Liver (tissue), 9 donors: ENCODE results near the gene NBEAL2. TPM values are rescaled to one million over a fixed set of nuclear protein-coding genes. Genes with fewer than 3 reads are reported as not detected.

ENCODE experiments used
- DNase-seq: peaks from one replicate; pipeline ENCODE4 v3.0.0-alpha.2; 2017; ENCODE audit warnings: low spot score
- H3K27ac ChIP-seq, 2 donors: one replicate each; pipeline ENCODE4 v1.7.0; 2013; ENCODE audit warnings: inconsistent platforms in 2 of 2, low read length in 2 of 2, control low read depth in 1 of 2, low read depth in 1 of 2, mild to moderate bottlenecking in 1 of 2
- H3K27me3 ChIP-seq, 4 donors: one replicate each; pipeline versions ENCODE4 v1.6.1 to v1.7.0; 2013; ENCODE audit warnings: low read length in 3 of 4, inconsistent platforms in 1 of 4, mild to moderate bottlenecking in 1 of 4, moderate library complexity in 1 of 4; ENCODE audit not compliant: control insufficient read depth in 4 of 4, insufficient read depth in 4 of 4
- H3K36me3 ChIP-seq, 4 donors: one replicate each; pipeline versions ENCODE4 v1.6.1 to v1.7.0; 2013; ENCODE audit warnings: low read length in 3 of 4, mild to moderate bottlenecking in 3 of 4, low read depth in 1 of 4, moderate library complexity in 1 of 4; ENCODE audit not compliant: control insufficient read depth in 4 of 4, insufficient read depth in 3 of 4
- H3K4me1 ChIP-seq, 4 donors: one replicate each; pipeline versions ENCODE4 v1.6.1 to v1.7.0; 2013; ENCODE audit warnings: low read length in 3 of 4, mild to moderate bottlenecking in 3 of 4, moderate library complexity in 1 of 4; ENCODE audit not compliant: control insufficient read depth in 4 of 4, insufficient read depth in 4 of 4
- H3K4me3 ChIP-seq, 3 donors: one replicate each; pipeline versions ENCODE4 v1.6.1 to v1.7.0; 2013; ENCODE audit warnings: low read length in 3 of 3, control low read depth in 1 of 3, low read depth in 1 of 3, mild to moderate bottlenecking in 1 of 3
- H3K9ac ChIP-seq, 2 donors: one replicate each; pipeline ENCODE4 v1.7.0; 2013; ENCODE audit warnings: low read length in 2 of 2, mild to moderate bottlenecking in 2 of 2, moderate library complexity in 2 of 2, control low read depth in 1 of 2, low read depth in 1 of 2
- H3K9me3 ChIP-seq, 4 donors: one replicate each; pipeline versions ENCODE4 v1.6.1 to v1.7.0; 2013; ENCODE audit warnings: low read length in 3 of 4; ENCODE audit not compliant: control insufficient read depth in 4 of 4
- EGR1 ChIP-seq, 2 donors: IDR thresholded peaks; 2 replicates each; pipeline ENCODE4 v1.6.1; 2016 to 2018; ENCODE audit warnings: antibody characterized with exemption in 2 of 2, low read depth in 2 of 2
- FOXA1 ChIP-seq: IDR thresholded peaks from 2 replicates; pipeline ENCODE4 v1.6.1; 2016; ENCODE audit warnings: antibody characterized with exemption
- FOXA2 ChIP-seq: IDR thresholded peaks from 2 replicates; pipeline ENCODE4 v1.6.1; 2016; ENCODE audit warnings: antibody characterized with exemption
- GABPA ChIP-seq, 2 donors: IDR thresholded peaks in 1 of 2; conservative IDR thresholded peaks in 1 of 2; 2 replicates each; pipeline ENCODE4 v1.6.1; 2016; ENCODE audit warnings: antibody characterized with exemption in 2 of 2, mild to moderate bottlenecking in 1 of 2, moderate library complexity in 1 of 2
- HNF4G ChIP-seq: IDR thresholded peaks from 2 replicates; pipeline ENCODE4 v1.6.1; 2016; ENCODE audit warnings: antibody characterized with exemption
- JUND ChIP-seq, 2 donors: IDR thresholded peaks; 2 replicates each; pipeline ENCODE4 v1.6.1; 2016; ENCODE audit warnings: antibody characterized with exemption in 2 of 2
- NR2F2 ChIP-seq: IDR thresholded peaks from 2 replicates; pipeline ENCODE4 v1.6.1; 2016; ENCODE audit warnings: antibody characterized with exemption
- RAD21 ChIP-seq, 2 donors: IDR thresholded peaks; 2 replicates each; pipeline ENCODE4 v1.6.1; 2016; ENCODE audit warnings: antibody characterized with exemption in 2 of 2, mild to moderate bottlenecking in 2 of 2
- RXRA ChIP-seq, 2 donors: IDR thresholded peaks; 2 replicates each; pipeline ENCODE4 v1.6.1; 2017 to 2018; ENCODE audit warnings: antibody characterized with exemption in 2 of 2, mild to moderate bottlenecking in 1 of 2
- SP1 ChIP-seq: IDR thresholded peaks from 2 replicates; pipeline ENCODE4 v1.6.1; 2018; ENCODE audit warnings: antibody characterized with exemption, mild to moderate bottlenecking
- TAF1 ChIP-seq: conservative IDR thresholded peaks from 2 replicates; pipeline ENCODE4 v1.6.1; 2016; ENCODE audit warnings: antibody characterized with exemption, mild to moderate bottlenecking
- YY1 ChIP-seq: IDR thresholded peaks from 2 replicates; pipeline ENCODE4 v1.6.1; 2016; ENCODE audit warnings: antibody characterized with exemption, mild to moderate bottlenecking
- WGBS: extraction: QIAGEN DNeasy Blood & Tissue Kit; methylation state at CpG from one replicate; pipeline ENCODE4 v1.1.7; 2013; 5-methylcytosine and 5-hydroxymethylcytosine counted together
- polyA plus RNA-seq, 2 donors: library from polyadenylated mRNA; stranded (reverse) in 1 of 2; unstranded in 1 of 2; fragments of 200-250 nt in 1 of 2; fragments of >200 nt in 1 of 2; fragmentation: Nextera tagmentation in 1 of 2; extraction: Ambion mirVana in 1 of 2; gene quantifications; one replicate each; pipeline versions ENCODE4 v1.2.1 to v1.2.3, GENCODE V29; 2013 to 2015
- total RNA-seq, 2 donors: library from RNA; depleted of rRNA; stranded (reverse); fragments of >200 nt; gene quantifications; one replicate each; pipeline ENCODE4 v1.2.3, GENCODE V29; 2014
- TF ChIP-seq, protein P1 (sequence below): IDR thresholded peaks from 2 replicates; pipeline ENCODE4 v1.6.1; 2016; ENCODE audit warnings: antibody characterized with exemption
- TF ChIP-seq, protein P2 (sequence below): IDR thresholded peaks from 2 replicates; pipeline ENCODE4 v1.6.1; 2016; ENCODE audit warnings: antibody characterized with exemption
- TF ChIP-seq, protein P3 (sequence below): IDR thresholded peaks from 2 replicates; pipeline ENCODE4 v1.6.1; 2016; ENCODE audit warnings: antibody characterized with exemption, mild to moderate bottlenecking
- TF ChIP-seq, protein P4 (sequence below): IDR thresholded peaks from 2 replicates; pipeline ENCODE4 v1.6.1; 2016; ENCODE audit warnings: antibody characterized with exemption
- donor health status: healthy.
- donor health status: healthy.
- donor health status: healthy.
- donor health status: healthy.
- donor health status: healthy.

NBEAL2 gene
- total and polyA plus RNA-seq, 4 donors, result 2.0 to 20.7 (median 7.6) TPM

DNA sequence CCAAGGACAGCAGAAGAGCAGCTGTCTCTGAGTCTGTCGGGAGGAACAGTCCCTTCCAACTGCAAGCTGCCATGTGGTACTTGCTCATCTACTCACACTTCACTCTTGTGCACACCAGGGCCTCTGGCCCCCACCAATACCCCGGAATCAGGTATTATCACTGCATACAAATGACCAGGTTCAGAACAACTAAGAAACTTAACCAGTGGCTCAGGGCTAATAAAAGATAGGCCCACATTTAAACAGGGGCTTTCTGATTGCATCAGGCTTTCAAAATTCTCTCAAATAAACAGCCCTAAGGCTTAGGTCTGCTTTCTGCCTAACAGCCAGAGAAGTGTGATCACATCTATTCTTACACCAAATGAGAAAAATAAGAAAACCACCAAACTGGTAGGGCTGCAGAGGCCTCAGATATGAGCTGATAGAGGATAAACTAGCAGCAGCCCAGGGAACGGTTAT, 23.6 kb upstream of the NBEAL2 start:
- no peak for TF ChIP-seq TAF1
- no peak for TF ChIP-seq FOXA1
- no peak for TF ChIP-seq EGR1 (IDR thresholded peaks at IDR 0.05; ENCODE audit: low read depth in 2 of 2)
- TF ChIP-seq, protein P1, sequence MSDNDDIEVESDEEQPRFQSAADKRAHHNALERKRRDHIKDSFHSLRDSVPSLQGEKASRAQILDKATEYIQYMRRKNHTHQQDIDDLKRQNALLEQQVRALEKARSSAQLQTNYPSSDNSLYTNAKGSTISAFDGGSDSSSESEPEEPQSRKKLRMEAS, result no peak
- TF ChIP-seq FOXA2, result no peak
- no peak for TF ChIP-seq RXRA (IDR thresholded peaks at IDR 0.05)
- TF ChIP-seq, protein P2, sequence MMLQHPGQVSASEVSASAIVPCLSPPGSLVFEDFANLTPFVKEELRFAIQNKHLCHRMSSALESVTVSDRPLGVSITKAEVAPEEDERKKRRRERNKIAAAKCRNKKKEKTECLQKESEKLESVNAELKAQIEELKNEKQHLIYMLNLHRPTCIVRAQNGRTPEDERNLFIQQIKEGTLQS, result no peak
- TF ChIP-seq SP1, result no peak
- TF ChIP-seq, protein P3, sequence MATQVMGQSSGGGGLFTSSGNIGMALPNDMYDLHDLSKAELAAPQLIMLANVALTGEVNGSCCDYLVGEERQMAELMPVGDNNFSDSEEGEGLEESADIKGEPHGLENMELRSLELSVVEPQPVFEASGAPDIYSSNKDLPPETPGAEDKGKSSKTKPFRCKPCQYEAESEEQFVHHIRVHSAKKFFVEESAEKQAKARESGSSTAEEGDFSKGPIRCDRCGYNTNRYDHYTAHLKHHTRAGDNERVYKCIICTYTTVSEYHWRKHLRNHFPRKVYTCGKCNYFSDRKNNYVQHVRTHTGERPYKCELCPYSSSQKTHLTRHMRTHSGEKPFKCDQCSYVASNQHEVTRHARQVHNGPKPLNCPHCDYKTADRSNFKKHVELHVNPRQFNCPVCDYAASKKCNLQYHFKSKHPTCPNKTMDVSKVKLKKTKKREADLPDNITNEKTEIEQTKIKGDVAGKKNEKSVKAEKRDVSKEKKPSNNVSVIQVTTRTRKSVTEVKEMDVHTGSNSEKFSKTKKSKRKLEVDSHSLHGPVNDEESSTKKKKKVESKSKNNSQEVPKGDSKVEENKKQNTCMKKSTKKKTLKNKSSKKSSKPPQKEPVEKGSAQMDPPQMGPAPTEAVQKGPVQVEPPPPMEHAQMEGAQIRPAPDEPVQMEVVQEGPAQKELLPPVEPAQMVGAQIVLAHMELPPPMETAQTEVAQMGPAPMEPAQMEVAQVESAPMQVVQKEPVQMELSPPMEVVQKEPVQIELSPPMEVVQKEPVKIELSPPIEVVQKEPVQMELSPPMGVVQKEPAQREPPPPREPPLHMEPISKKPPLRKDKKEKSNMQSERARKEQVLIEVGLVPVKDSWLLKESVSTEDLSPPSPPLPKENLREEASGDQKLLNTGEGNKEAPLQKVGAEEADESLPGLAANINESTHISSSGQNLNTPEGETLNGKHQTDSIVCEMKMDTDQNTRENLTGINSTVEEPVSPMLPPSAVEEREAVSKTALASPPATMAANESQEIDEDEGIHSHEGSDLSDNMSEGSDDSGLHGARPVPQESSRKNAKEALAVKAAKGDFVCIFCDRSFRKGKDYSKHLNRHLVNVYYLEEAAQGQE, result no peak
- no peak for TF ChIP-seq HNF4G
- TF ChIP-seq, protein P4, sequence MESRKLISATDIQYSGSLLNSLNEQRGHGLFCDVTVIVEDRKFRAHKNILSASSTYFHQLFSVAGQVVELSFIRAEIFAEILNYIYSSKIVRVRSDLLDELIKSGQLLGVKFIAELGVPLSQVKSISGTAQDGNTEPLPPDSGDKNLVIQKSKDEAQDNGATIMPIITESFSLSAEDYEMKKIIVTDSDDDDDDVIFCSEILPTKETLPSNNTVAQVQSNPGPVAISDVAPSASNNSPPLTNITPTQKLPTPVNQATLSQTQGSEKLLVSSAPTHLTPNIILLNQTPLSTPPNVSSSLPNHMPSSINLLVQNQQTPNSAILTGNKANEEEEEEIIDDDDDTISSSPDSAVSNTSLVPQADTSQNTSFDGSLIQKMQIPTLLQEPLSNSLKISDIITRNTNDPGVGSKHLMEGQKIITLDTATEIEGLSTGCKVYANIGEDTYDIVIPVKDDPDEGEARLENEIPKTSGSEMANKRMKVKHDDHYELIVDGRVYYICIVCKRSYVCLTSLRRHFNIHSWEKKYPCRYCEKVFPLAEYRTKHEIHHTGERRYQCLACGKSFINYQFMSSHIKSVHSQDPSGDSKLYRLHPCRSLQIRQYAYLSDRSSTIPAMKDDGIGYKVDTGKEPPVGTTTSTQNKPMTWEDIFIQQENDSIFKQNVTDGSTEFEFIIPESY, result no peak
- no peak for TF ChIP-seq GABPA (IDR thresholded peaks at IDR 0.05 in 1 of 2, conservative IDR thresholded peaks at IDR 0.05 in 1 of 2)
- TF ChIP-seq NR2F2, result no peak
- TF ChIP-seq YY1, result no peak
- no peak for TF ChIP-seq RAD21 (IDR thresholded peaks at IDR 0.05)
- no peak for TF ChIP-seq JUND (IDR thresholded peaks at IDR 0.05)
- Histone ChIP-seq H3K4me3 (no peak overlapping the region), H3K9ac (no peak overlapping the region), H3K27ac (no peak overlapping the region), H3K36me3 (peaks cover 0 to 2% (median 0%) of the 10 kb centered on the region in 4 donors), H3K4me1 (peaks cover 14 to 39% (median 23%) of the 10 kb centered on the region in 4 donors), H3K27me3 (no peaks in the 10 kb centered on the region), H3K9me3 (no peaks in the 10 kb centered on the region)
- WGBS, result 84% methylated on average over 3 of the region's 3 CpGs
- DNase-seq, result no peak

DNA sequence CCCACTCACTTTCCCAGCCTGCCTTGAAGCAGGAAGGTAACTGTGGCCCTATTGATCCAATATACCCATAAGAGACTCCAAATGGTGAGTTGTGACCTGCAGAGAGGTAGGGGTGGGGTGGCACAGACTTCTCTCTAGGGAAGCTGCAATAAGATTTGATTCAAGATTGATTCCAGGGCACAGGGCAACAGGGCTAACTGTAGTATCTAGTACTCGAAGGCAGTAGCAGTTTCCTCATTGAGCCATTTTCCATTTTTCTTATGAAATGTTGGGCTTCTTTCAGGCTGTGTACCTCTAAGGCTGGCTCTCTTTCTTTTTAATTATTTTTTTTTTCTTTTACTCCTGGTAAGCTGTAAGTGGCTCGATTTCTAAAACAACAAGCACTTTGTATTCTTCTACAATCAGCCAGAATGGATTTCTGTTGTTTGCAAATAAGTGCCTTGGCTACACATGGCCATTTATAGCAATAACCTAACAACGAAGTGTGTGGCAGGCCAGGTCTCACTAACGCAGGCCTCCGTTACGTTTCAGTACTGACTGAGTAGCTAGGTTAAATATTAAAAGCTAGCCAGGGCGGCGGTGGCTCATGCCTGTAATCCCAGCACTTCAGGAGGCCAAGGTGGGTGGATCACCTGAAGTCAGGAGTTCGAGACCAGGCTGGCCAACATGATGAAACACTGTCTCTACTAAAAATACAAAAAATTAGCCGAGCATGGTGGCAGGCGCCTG, 22.2 kb upstream of the NBEAL2 start:
- Histone ChIP-seq H3K4me1 (peaks cover 17 to 40% (median 29%) of the 10 kb centered on the region in 4 donors), H3K27me3 (no peaks in the 10 kb centered on the region), H3K36me3 (peaks cover 0 to 2% (median 0%) of the 10 kb centered on the region in 4 donors), H3K9ac (no peak overlapping the region), H3K27ac (no peak overlapping the region), H3K9me3 (no peaks in the 10 kb centered on the region), H3K4me3 (no peak overlapping the region)
- DNase-seq, result no peak
- WGBS, result 49% methylated on average over 11 of the region's 11 CpGs
- TF ChIP-seq, protein P1, result no peak
- TF ChIP-seq HNF4G (no peak), YY1 (peak; percentile 42), RXRA (IDR thresholded peaks at IDR 0.05) (no peak)
